H1 (cell line): ENCODE data around the gene MMP20. TPM values are rescaled to one million over a fixed set of nuclear protein-coding genes. Genes with fewer than 3 reads are reported as not detected.

ENCODE experiments used
- POU5F1 ChIP-seq: IDR thresholded peaks from 2 replicates; pipeline ENCODE4 v1.6.1; 2011; ENCODE audit warnings: low read depth, mild to moderate bottlenecking, low read length, moderate library complexity
- RFX5 ChIP-seq: IDR thresholded peaks from 2 replicates; pipeline ENCODE4 v1.6.1; 2011; ENCODE audit warnings: low read depth, low read length, improper control_type of control experiment, borderline replicate concordance
- polyA plus RNA-seq, 7 experiments: library from polyadenylated mRNA; depleted of rRNA in 3 of 7; stranded (reverse) in 5 of 7; unstranded in 2 of 7; fragments of >200 nt in 5 of 7; fragments of 200-250 nt in 2 of 7; gene quantifications; 1 replicate in 5 of 7; 2 replicates in 1 of 7; 4 replicates in 1 of 7; pipeline versions ENCODE4 v1.2.1 to v1.2.3, GENCODE V29; 2011 to 2013; ENCODE audit warnings: missing spikeins in 2 of 7, mixed read lengths in 2 of 7
- total RNA-seq: library from RNA; stranded (reverse); fragmentation: NEBNext Ultra II Directional; extraction: Animal tissue kit (Norgen Biotek cat#: 25700); gene quantifications from 2 replicates; pipeline ENCODE4 v1.2.1, GENCODE V29; 2021
- TF ChIP-seq, protein P1 (sequence below): fragments of 300-600 bp; sonication (generic); IDR thresholded peaks from 2 replicates; pipeline ENCODE4 v1.7.1; 2012; ENCODE audit warnings: low read length, moderate library complexity, mild to moderate bottlenecking, inconsistent platforms; ENCODE audit not compliant: insufficient replicate concordance

MMP20 gene
- total and polyA plus RNA-seq, 2 of the 8 experiments (the other 6 are each of a cell fraction or from before 2014, with no cell fraction given), result not detected

- no peak for TF ChIP-seq RFX5
- TF ChIP-seq, protein P1, sequence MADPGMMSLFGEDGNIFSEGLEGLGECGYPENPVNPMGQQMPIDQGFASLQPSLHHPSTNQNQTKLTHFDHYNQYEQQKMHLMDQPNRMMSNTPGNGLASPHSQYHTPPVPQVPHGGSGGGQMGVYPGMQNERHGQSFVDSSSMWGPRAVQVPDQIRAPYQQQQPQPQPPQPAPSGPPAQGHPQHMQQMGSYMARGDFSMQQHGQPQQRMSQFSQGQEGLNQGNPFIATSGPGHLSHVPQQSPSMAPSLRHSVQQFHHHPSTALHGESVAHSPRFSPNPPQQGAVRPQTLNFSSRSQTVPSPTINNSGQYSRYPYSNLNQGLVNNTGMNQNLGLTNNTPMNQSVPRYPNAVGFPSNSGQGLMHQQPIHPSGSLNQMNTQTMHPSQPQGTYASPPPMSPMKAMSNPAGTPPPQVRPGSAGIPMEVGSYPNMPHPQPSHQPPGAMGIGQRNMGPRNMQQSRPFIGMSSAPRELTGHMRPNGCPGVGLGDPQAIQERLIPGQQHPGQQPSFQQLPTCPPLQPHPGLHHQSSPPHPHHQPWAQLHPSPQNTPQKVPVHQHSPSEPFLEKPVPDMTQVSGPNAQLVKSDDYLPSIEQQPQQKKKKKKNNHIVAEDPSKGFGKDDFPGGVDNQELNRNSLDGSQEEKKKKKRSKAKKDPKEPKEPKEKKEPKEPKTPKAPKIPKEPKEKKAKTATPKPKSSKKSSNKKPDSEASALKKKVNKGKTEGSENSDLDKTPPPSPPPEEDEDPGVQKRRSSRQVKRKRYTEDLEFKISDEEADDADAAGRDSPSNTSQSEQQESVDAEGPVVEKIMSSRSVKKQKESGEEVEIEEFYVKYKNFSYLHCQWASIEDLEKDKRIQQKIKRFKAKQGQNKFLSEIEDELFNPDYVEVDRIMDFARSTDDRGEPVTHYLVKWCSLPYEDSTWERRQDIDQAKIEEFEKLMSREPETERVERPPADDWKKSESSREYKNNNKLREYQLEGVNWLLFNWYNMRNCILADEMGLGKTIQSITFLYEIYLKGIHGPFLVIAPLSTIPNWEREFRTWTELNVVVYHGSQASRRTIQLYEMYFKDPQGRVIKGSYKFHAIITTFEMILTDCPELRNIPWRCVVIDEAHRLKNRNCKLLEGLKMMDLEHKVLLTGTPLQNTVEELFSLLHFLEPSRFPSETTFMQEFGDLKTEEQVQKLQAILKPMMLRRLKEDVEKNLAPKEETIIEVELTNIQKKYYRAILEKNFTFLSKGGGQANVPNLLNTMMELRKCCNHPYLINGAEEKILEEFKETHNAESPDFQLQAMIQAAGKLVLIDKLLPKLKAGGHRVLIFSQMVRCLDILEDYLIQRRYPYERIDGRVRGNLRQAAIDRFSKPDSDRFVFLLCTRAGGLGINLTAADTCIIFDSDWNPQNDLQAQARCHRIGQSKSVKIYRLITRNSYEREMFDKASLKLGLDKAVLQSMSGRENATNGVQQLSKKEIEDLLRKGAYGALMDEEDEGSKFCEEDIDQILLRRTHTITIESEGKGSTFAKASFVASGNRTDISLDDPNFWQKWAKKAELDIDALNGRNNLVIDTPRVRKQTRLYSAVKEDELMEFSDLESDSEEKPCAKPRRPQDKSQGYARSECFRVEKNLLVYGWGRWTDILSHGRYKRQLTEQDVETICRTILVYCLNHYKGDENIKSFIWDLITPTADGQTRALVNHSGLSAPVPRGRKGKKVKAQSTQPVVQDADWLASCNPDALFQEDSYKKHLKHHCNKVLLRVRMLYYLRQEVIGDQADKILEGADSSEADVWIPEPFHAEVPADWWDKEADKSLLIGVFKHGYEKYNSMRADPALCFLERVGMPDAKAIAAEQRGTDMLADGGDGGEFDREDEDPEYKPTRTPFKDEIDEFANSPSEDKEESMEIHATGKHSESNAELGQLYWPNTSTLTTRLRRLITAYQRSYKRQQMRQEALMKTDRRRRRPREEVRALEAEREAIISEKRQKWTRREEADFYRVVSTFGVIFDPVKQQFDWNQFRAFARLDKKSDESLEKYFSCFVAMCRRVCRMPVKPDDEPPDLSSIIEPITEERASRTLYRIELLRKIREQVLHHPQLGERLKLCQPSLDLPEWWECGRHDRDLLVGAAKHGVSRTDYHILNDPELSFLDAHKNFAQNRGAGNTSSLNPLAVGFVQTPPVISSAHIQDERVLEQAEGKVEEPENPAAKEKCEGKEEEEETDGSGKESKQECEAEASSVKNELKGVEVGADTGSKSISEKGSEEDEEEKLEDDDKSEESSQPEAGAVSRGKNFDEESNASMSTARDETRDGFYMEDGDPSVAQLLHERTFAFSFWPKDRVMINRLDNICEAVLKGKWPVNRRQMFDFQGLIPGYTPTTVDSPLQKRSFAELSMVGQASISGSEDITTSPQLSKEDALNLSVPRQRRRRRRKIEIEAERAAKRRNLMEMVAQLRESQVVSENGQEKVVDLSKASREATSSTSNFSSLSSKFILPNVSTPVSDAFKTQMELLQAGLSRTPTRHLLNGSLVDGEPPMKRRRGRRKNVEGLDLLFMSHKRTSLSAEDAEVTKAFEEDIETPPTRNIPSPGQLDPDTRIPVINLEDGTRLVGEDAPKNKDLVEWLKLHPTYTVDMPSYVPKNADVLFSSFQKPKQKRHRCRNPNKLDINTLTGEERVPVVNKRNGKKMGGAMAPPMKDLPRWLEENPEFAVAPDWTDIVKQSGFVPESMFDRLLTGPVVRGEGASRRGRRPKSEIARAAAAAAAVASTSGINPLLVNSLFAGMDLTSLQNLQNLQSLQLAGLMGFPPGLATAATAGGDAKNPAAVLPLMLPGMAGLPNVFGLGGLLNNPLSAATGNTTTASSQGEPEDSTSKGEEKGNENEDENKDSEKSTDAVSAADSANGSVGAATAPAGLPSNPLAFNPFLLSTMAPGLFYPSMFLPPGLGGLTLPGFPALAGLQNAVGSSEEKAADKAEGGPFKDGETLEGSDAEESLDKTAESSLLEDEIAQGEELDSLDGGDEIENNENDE, result no peak
- no peak for TF ChIP-seq POU5F1
- TF ChIP-seq, all 59 proteins: peak for 0
These were observed 25.4 kb downstream of the MMP20 start (continued) for GRCh38 chr11:102599642-102600261.
